Renal cortex interstitium (tissue), 15 donors: ENCODE data around the gene CSAD. TPM values are rescaled to one million over a fixed set of nuclear protein-coding genes. Genes with fewer than 3 reads are reported as not detected.

Source experiments
- DNase-seq, 11 donors: peaks; one replicate each; pipeline ENCODE4 v3.0.0-alpha.2; 2013; ENCODE audit warnings: low read depth in 9 of 11, low spot score in 4 of 11; ENCODE audit errors: extremely low read depth in 1 of 11
- long read RNA-seq, 16 experiments: transcript quantifications; one replicate each; lab custom pipeline, GENCODE V29; 2026
- polyA plus RNA-seq, 3 donors: library from polyadenylated mRNA; unstranded; fragments of 120-200 nt; gene quantifications; one replicate each; pipeline ENCODE4 v1.2.1, GENCODE V29; 2013; ENCODE audit not compliant: insufficient read length in 3 of 3

The CSAD gene
- polyA plus RNA-seq, result 100 to 1,000 TPM in 1 of 3 donors, 10 to 100 TPM in 2; 44.3 to 111 (median 47.0) TPM
- long read RNA-seq, donor 1, partial matches to known transcripts, result 0 of 1 reads
- long read RNA-seq, donor 1, other reads (novel, unspliced or antisense), result 0 of 1 reads
- long read RNA-seq, donor 2, partial matches to known transcripts, result 0 of 1 reads
- long read RNA-seq, donor 2, other reads (novel, unspliced or antisense), result 0 of 1 reads
- long read RNA-seq, donor 3, partial matches to known transcripts, result 0 of 6 reads
- long read RNA-seq, donor 3, other reads (novel, unspliced or antisense), result 6 of 6 reads
- long read RNA-seq, donor 4, partial matches to known transcripts, result 6 of 7 reads
- long read RNA-seq, donor 4, other reads (novel, unspliced or antisense), result 0 of 7 reads
- long read RNA-seq, donor 5, result 0 reads
- long read RNA-seq, donor 6, partial matches to known transcripts, result 10 of 16 reads
- long read RNA-seq, donor 6, other reads (novel, unspliced or antisense), result 0 of 16 reads
- long read RNA-seq, donor 7, partial matches to known transcripts, result 52 of 55 reads
- long read RNA-seq, donor 7, other reads (novel, unspliced or antisense), result 0 of 55 reads
- long read RNA-seq, donor 8, partial matches to known transcripts, result 5 of 11 reads
- long read RNA-seq, donor 8, other reads (novel, unspliced or antisense), result 0 of 11 reads
- long read RNA-seq, donor 9, partial matches to known transcripts, result 23 of 23 reads
- long read RNA-seq, donor 9, other reads (novel, unspliced or antisense), result 0 of 23 reads
- long read RNA-seq, donor 10, partial matches to known transcripts, result 7 of 9 reads
- long read RNA-seq, donor 10, other reads (novel, unspliced or antisense), result 0 of 9 reads
- long read RNA-seq, donor 11, partial matches to known transcripts, result 0 of 1 reads
- long read RNA-seq, donor 11, other reads (novel, unspliced or antisense), result 0 of 1 reads
- long read RNA-seq, donor 12, partial matches to known transcripts, result 0 of 5 reads
- long read RNA-seq, donor 12, other reads (novel, unspliced or antisense), result 0 of 5 reads
- long read RNA-seq, donor 13, result 0 reads
- long read RNA-seq, donor 14, result 0 reads
- long read RNA-seq, donor 15, result 0 reads
- long read RNA-seq, donor 16, partial matches to known transcripts, result 75 of 95 reads
- long read RNA-seq, donor 16, other reads (novel, unspliced or antisense), result 18 of 95 reads

- peak; percentile 88 to 97 (median 96) for DNase-seq
Measured at GRCh38 chr12:53180220-53180930, at the start of gene CSAD, which contains the start of gene ZNF740. TSS of gene CSAD (minus strand) at chr12:53180925. CDS start at chr12:53173470, 7,455 bp downstream. TSS of gene ZNF740 (plus strand) at chr12:53180722. CDS start at chr12:53181984, 1,262 bp downstream.

- DNase-seq, result no peak
Measured at GRCh38 chr12:53230108-53230845, 49.6 kb upstream of the CSAD start.

DNA sequence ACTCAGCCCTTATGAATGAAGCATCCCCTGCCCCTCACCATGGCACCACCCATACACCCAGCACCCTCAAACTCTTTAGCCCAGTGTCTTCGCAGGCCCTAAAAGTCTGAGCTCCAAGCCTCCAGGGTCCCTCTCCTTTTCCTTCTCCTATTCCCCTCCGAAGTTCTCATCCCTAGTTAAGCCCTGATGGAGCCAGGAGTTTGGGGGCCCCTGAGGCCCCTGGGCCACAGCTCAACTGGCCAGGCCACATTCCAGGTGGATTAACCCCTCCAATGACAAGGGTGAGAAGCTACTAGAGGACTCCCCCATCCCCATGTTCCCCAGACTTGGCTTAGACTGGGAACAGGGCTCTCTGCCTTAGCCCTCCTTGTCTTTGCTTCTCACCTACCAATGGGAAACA is 48.7 kb upstream of the CSAD start:
- no peak for DNase-seq

DNA sequence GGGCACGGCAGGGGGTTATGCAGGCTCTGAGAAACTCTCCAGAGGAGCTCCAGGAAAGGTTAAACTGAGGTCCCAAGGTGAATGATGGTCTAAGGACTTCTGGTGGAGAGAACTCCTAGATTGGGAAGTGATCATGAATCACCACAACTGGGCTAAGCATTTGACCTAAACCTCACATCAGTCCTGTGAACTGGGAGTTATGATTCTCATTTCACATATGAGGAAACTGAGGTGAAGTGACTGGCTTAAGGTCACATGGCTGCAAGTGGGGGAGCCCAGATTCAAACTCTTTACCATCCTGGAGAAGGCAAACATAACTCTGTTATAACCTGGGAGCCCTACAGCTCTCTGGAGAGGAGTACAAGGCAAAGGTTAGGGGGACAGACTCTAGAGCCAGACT is 47.1 kb upstream of the CSAD start:
- no peak for DNase-seq

DNA sequence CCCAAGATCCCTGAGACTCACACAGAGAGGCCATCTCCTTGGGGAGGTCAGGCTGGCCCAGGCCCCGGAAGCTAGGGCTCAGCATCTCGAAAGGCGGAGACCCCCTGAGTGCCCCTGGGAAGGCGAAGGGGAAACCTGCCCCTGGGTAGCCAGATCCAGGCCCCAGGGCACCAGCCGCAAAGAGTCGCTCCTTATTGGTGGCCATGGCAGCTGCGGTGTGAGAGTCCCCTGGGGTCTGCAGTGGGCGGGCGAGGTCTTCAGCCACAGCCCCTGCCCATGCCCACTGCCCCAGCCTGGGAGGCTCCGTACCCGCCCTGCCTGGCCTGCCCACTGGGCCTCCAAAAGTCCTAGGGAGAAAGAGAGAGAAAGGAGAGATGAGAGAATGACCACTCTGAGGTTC is 46.6 kb upstream of the CSAD start:
- DNase-seq, result no peak

DNA sequence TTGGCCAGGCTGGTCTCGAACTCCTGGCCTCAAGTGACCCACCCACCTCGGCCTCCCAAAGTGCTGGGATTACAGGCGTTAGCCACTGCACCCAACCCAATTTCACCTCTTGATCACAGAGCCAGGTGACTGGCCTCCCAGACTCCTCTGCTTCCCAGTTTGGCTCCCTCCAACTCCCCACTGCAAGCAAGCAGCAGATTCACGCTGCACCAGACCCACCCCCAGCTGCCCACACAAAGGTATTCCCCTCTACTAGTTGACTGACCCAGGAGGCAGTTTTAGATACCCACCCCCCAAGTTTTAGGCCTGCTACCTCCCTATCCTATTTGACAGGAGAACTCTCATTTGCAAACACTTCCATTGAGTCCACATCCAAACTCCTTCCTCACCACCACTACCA is 46.1 kb upstream of the CSAD start:
- DNase-seq, result no peak

- no peak for DNase-seq
Measured at GRCh38 chr12:53225635-53226424, 45.1 kb upstream of the CSAD start.

- DNase-seq, result no peak
Measured at GRCh38 chr12:53224897-53225634, 44.3 kb upstream of the CSAD start.

DNA sequence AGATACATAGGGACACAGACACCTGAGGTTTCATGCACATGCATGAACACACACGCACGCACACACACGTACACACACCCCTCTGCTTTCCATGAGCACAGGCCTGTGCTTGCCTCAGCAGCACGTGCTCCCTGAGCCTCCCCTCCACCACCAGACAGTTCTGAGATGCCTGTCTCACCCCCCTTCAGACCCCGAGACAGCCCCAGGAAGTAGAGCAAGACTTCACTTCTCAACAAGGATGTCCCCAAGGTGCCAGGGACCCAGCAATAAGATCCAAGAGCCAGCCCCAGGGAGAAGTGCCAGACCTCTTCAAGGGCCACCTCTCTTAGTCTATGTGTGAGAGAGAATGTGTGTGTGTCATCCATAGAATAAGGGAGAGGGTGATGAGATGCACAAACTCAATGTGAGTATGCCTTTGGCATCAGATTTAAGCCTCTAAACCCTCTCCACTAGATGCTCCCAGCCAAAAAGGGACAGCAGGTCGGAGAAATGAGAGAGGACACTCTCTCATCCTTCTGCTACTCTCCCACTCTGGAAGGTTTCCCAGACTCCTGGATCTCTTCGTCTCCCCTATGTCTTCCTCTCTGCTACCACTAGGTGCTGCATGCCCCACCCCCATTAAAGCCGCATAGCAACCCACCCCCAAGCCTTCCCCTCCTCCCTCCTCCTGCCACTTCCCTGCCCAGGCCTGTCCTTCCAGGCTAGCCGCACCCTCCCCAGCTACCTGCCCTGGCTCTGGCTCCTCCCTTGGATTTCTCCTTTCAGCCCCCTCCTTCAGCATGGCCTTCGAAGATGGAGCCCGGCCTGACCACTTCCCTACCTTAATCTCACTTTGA is 43.6 kb upstream of the CSAD start:
- DNase-seq, result no peak

DNA sequence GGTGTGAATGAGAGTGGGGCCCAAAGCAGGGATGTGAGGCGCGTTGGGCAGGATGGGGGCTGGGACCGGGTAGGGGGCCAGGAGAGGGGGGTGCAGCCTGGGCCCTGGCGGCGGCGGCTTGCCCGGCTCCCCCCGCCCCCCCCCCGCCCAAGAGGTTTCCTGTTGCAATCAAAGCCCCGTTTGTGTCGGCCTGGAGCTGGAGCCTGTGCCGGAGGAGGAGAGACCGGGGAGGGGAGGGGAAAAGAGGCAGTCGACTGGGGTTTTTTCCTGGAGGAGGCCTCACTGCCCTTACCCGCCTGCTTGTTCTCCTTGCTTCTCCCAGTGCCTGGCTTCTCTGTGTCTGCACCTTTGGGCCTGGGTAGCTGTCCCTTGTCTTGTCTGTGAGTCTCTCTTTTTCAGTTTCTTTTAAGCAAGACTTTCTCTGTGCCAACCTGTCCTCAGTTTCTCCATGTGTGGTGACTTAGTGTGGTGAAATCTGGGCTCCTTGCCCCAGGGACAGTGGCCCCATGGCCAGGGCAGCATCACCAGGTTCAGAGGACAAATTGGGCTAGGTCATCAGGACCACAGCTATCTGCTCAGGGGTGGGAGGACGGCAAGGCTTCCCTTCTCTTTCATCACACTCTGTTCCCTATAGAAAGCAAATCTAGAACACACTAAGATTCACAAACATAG is 42.8 kb upstream of the CSAD start:
- no peak for DNase-seq

- no peak for DNase-seq
Measured at GRCh38 chr12:53222806-53223261, 42.1 kb upstream of the CSAD start.

- DNase-seq, result no peak
Measured at GRCh38 chr12:53222170-53222721, 41.5 kb upstream of the CSAD start.

- peak in 4 of 11 donors; percentile 60 to 72 (median 70) for DNase-seq
Measured at GRCh38 chr12:53221203-53222080, 40.7 kb upstream of the CSAD start.

GRCh38 chr12:53220694-53221202 is 40.0 kb upstream of the CSAD start:
- peak in 10 of 11 donors; percentile 73 to 92 (median 88) for DNase-seq
